ENCODE measurements around the gene SMPX. TPM values are rescaled to one million over a fixed set of nuclear protein-coding genes. Genes with fewer than 3 reads are reported as not detected.

Gene SMPX
- total and polyA plus RNA-seq, 7 donors = 0.89 to 111 (median 25.5) TPM; not detected in 1

DNA sequence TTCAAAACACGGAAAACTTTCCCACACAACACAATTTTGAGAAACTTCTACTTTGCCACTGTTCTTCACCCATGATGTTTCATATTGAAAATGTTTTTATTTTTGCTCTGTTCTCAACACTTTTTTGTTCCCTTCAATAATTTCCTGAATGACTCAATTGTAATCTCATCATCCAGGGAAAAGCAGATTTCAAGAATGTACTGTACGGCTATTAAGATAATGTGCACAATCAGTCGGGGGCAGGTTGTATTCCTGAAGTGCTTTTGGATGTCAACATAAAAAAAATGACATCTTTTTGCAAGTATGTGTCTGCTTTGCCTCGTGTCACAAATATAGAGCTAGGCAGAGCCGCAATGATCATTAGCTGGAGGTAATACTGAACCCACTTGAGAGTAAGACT lies 9.7 kb downstream of the SMPX start:
- Histone ChIP-seq H3K36me3 (no peaks in the 10 kb centered on the region), H3K27me3 (no peaks in the 10 kb centered on the region), H3K9me3 (no peaks in the 10 kb centered on the region), H3K4me3 (no peak overlapping the region), H3K4me1 (peaks cover 0 to 6% (median 0%) of the 10 kb centered on the region in 4 donors), H3K27ac (peak overlapping the region in 1 of 4 donors; percentile 42)
- TF ChIP-seq POLR2AphosphoS5 (IDR thresholded peaks at IDR 0.05) = no peak
- TF ChIP-seq, protein P1, sequence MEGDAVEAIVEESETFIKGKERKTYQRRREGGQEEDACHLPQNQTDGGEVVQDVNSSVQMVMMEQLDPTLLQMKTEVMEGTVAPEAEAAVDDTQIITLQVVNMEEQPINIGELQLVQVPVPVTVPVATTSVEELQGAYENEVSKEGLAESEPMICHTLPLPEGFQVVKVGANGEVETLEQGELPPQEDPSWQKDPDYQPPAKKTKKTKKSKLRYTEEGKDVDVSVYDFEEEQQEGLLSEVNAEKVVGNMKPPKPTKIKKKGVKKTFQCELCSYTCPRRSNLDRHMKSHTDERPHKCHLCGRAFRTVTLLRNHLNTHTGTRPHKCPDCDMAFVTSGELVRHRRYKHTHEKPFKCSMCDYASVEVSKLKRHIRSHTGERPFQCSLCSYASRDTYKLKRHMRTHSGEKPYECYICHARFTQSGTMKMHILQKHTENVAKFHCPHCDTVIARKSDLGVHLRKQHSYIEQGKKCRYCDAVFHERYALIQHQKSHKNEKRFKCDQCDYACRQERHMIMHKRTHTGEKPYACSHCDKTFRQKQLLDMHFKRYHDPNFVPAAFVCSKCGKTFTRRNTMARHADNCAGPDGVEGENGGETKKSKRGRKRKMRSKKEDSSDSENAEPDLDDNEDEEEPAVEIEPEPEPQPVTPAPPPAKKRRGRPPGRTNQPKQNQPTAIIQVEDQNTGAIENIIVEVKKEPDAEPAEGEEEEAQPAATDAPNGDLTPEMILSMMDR (IDR thresholded peaks at IDR 0.05) = no peak
- no peak for TF ChIP-seq EP300 (IDR thresholded peaks at IDR 0.05)
- TF ChIP-seq POLR2A (IDR thresholded peaks at IDR 0.05) = no peak
- 53 to 55% methylated on average over 5 of the region's 5 CpGs for WGBS, 2 donors
- DNase-seq = no peak
- intact Hi-C loops (cut with DNase I) = loop anchor here (5.0 to 10.0 kb wide), 2 partner anchors 197 to 1221 kb away; partner anchors contain the start of gene SMS

DNA sequence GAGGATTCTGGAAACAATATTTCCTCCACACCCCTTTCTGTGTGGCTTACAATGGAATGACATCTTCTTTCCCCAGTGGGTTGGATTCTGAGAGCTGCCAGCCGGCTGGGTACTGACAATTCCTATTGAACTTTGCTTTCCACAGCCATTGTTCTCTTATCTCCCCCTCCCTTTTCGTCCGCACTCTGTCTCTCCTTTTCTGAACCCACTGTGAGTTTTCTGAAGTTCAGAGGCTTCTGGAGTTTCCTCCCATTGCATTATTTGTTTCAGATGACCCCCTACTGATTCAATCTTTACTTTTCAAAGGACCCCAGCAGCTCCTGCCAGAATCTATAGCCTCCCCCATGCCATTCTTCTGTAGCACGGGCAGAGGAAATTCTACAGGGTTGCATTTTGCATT lies 10.4 kb downstream of the SMPX start:
- intact Hi-C loops (cut with DNase I) = loop anchor here (5.0 to 10.0 kb wide), 2 partner anchors 197 to 1220 kb away; partner anchors contain the start of gene SMS
- DNase-seq = no peak
- 10 to 20% methylated on average over 4 of the region's 4 CpGs for WGBS, 2 donors
- peaks cover 0 to 8% (median 0%) of the 10 kb centered on the region in 4 donors for H3K4me1 ChIP-seq
- H3K36me3 ChIP-seq = no peaks in the 10 kb centered on the region
- peak overlapping the region in 1 of 4 donors; percentile 42 for H3K27ac ChIP-seq
- TF ChIP-seq, protein P1 (IDR thresholded peaks at IDR 0.05) = no peak
- TF ChIP-seq POLR2A (IDR thresholded peaks at IDR 0.05) (no peak), EP300 (IDR thresholded peaks at IDR 0.05) (no peak), POLR2AphosphoS5 (IDR thresholded peaks at IDR 0.05) (no peak)
- no peaks in the 10 kb centered on the region for H3K27me3 ChIP-seq
- H3K9me3 ChIP-seq = no peaks in the 10 kb centered on the region
- H3K4me3 ChIP-seq = no peak overlapping the region

DNA sequence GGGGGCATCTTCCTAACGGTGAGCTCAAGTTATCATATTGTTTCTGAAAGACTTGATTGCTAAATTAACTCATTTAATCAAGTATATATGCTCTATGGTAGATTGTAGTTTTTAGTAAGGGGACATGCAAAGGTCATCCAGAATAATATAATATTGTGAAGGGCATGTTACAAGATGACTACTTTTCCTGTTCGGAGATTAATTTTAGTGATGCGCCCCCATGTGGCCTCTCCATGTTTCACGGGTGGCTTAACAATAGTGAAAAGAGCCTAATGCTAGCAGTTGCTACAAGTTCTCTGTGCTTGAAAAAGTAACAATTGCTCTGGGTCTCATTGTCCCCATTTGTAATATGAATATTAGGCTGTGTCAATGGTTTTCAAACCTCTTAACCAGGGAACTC lies 12.2 kb downstream of the SMPX start:
- Histone ChIP-seq H3K36me3 (no peaks in the 10 kb centered on the region), H3K27me3 (no peaks in the 10 kb centered on the region), H3K4me1 (peaks cover 0 to 23% (median 0%) of the 10 kb centered on the region in 4 donors), H3K9me3 (no peaks in the 10 kb centered on the region), H3K27ac (no peak overlapping the region), H3K4me3 (no peak overlapping the region)
- TF ChIP-seq, protein P1 (IDR thresholded peaks at IDR 0.05) = peak in 2 of 4 experiments; percentile 24 to 30
- no peak for TF ChIP-seq EP300 (IDR thresholded peaks at IDR 0.05)
- TF ChIP-seq POLR2AphosphoS5 (IDR thresholded peaks at IDR 0.05) = no peak
- no peak for TF ChIP-seq POLR2A (IDR thresholded peaks at IDR 0.05)
- no peak for DNase-seq
- intact Hi-C loops (cut with DNase I) = loop anchor here (5.0 to 10.0 kb wide), 2 partner anchors 199 to 1218 kb away; partner anchors contain the start of gene SMS
- 29 to 37% methylated on average over 4 of the region's 4 CpGs for WGBS, 2 donors

DNA sequence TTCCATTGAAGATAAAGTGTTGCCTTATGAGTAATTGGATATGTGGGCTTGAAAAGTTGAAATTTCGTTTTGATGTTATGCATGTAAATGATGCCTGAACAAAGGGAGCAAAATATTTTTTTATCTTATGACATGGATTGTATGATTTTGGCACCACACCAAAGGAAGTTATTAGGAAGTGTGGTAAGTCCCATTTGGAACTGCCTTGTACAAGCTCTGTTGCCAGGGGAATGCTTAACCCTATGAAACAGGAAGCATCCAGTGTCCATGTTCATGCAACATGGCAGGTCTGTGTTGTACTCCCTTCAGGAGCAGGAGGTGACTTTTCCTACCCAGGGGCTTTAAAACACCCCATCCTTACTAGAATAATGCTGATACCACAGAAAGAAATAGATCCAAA lies 13.2 kb downstream of the SMPX start:
- Histone ChIP-seq H3K27ac (no peak overlapping the region), H3K27me3 (no peaks in the 10 kb centered on the region), H3K36me3 (no peaks in the 10 kb centered on the region), H3K9me3 (no peaks in the 10 kb centered on the region), H3K4me3 (no peak overlapping the region), H3K4me1 (peaks cover 0 to 27% (median 2%) of the 10 kb centered on the region in 4 donors)
- intact Hi-C loops (cut with DNase I) = loop anchor here (5.0 to 10.0 kb wide), 2 partner anchors 200 to 1217 kb away; partner anchors contain the start of gene SMS
- no peak for DNase-seq
- TF ChIP-seq, protein P1 (IDR thresholded peaks at IDR 0.05) = no peak
- TF ChIP-seq EP300 (IDR thresholded peaks at IDR 0.05) (no peak), POLR2A (IDR thresholded peaks at IDR 0.05) (no peak), POLR2AphosphoS5 (IDR thresholded peaks at IDR 0.05) (no peak)
- 70 to 81% methylated on average over 1 of the region's 1 CpG for WGBS, 2 donors

All from sigmoid colon (tissue), 7 donors.